IPS DF 19.7 (cell line): ENCODE measurements around the gene CDCA7L.
"Not testable (repeated sequence)": the region's sequence is repeated elsewhere in the genome, so short reads cannot be mapped to it uniquely, and the experiment has no call there.

Experiments used
- DNase-seq: peaks from one replicate; pipeline ENCODE4 v3.0.0-alpha.2; 2013; ENCODE audit warnings: low read depth, low spot score

CDCA7L gene

DNA sequence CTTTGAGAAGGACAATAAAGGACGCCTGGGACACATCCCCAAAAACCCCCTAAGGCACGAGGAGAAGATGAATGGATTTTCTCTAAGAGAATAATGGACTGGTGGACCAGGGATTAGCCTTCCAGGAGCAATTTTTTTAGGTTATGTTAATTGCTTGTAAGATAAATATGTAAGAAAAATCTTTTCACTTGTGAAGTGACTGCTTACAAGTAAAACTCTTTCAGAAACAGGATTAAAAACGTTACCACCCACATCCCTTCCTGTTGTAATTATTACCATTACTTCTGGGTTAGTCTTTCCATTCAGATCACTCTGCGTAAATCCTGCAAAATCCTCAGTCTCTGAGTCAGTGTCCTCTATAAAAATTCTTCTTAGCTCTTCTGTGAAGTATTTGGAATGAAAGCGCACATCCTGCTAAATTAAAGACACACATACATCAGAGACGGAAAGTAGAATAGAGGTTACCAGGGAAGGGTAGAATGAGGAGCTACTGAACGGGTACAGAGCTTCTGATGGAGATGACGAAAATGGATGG, 34.3 kb downstream of the CDCA7L start:
- DNase-seq = no peak

DNA sequence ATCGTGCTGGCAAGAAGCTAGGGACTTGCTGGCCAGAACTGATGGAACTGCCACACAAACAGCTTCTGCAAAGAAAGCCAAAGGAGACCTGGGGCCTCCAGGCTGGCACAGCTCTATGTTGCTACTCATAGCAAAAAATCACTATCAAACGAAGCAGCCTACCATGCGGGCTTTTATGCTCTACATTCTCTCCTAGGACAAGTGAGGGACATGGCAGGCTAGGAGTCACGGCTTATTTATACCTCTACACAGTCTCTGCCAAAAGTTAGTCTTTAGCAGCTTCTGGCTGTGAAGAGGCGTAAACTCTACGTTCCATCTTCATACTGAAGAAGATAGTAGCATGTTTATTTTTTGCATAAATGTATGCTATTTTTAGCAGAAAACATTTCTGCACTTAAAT, 35.4 kb downstream of the CDCA7L start:
- no peak for DNase-seq

DNA sequence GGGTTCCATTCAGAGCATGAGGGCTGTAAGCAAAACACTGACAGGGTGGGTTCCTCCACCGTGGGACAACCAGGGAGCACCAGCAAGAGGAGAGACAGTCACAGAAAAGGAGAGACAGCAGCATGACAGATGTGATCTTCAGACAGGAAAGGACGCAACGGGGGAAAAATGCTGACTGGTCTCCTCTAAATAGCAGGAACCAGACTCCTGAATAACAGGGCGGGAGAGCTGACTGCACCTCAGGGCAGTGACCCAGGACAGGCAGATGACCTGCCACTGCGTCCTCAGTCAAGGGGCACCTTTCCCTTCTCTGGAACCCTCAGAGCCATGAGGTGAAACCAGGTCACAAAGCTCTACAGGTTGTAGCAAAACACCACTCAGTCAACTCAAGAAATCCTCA, 37.0 kb downstream of the CDCA7L start:
- DNase-seq = no peak

DNA sequence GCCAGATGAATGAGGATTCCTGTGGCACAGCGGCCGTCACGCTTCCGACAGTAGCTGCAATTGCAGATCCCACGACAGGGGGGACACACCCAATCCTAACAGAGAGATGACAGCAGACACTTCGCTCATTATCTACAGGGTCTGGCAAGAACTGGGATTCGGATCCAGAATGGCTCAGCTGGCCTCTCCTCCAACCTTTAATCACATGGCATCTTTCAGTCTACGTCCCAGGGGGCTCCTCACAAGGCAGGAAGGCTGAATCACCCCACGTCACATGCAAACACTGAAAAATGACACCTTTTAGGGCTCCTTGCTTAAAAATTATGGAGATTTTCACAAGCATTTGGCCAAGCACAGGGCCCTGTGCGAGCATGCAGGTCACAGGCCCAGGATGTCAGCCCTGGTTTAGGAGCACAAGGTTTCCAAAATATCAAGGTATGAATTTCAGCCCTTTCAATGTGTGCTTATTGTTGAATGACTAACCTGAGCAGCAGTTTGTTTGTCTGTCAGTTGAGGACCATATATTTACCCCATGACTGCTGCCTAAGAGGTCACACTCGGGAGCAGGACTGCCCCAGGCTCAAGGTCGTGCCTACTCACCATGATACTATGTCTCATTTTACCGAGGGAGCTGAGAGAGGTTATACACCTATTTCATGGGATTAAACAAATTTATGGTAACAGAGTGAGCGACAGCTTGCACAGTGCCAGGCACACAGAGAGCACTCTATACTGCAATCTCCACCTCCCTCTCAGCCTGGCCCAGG, 42.5 kb downstream of the CDCA7L start:
- no peak for DNase-seq

DNA sequence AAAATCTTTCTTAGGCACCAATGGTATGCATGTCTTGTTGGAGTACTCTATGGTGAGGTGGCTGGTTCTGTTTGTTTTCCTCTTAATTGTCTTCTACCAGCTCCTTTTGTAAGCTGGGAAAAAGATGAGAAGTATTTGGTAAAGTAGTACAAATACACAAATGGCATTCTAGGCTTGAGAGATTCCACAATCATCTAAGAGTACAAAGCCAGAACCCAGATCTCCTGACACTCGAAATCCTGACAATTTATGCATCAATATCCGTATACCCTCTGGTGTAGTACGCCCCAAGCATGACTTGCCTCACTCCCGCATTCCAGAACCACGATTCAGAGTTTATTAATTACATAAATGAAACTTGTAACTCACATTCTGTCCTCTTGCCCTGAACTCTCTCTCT, 43.5 kb downstream of the CDCA7L start:
- DNase-seq = no peak

DNA sequence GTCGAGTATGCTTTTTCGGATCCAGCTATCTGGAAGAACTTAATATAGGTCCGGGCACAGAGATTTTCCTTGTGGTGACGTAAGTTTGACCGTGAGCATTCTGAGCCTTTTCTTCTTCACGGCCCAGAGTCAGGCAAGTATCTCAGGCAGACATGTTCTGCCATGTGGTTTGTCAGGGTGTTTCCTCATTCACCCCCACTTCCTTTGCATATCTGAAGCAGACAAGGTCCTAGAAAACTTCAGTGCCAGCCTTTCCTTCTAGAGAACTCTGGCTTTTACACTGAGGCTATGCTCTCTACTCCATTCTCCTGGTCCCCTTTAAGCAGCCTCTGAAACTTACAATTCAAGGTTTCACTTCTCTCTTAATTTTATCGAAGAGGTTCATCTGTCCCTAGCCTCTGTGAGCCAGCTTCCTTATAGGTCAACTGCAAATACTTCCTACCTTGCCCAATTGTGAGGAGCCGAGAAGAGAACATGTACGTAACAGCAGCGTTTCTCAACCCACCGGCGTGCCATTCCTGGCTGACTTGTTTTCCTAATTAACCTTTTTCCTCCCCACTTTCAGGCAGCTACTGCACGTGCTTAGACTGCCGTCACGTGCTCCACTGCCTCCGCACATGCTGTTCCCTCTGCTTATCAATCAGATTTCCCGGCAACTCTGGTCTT, 47.3 kb downstream of the CDCA7L start:
- DNase-seq = no peak

DNA sequence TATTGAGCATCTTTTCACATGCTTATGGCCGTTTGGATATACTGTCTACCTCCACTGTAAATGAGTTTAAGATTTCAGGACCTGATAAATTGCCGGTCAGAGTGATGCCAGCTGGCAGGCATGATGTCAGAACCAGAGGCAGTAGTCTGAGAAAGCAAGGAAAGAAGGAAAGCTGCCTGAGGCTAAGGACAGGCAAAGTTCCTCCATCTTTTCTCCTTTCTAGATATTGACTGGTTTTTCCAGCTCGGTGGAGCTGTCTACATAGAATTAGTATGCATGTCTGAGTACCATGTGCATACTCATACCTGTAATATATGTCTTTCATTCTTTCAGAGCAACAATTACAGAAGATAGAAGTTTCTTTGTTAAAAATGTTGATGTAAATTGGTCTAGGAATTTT, 52.3 kb downstream of the CDCA7L start:
- DNase-seq = no peak

DNA sequence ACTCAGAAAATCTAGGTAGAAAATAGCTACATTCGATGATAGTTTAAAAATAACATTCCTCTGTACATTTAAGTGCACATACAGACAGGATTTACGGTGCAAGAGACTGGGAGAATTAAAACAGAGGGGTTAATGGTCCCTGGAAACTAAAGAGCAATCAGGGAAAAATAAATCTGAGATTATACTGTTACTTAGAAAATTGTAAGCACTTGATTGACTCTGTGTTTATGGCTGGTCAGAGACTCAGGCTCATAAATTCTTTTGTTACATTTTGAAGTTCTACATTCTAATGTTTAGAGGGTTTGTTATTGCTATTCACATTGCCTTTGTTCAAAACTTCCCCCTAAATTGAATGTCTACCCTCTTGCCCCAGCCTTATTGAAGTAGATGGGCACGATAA, 54.4 kb downstream of the CDCA7L start:
- DNase-seq = no peak

DNA sequence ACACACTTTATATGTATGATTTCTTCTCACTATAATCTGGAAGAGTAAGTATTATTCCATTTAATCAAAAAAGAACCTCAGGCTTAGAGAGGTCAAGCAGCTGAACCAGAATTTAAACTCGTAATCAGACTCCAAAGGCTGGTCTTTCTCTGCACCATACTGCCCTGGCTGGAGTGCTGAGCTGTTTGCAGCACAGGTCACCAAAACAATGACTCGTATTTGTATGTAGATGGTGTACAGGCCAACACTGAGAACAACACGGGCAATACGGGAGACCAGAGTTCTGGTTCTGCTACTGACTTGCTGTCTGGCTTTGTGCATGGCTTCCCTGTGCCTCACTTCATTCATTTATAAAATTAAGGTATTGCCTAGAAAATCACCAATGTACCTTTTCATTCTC, 57.9 kb downstream of the CDCA7L start:
- DNase-seq = no peak

DNA sequence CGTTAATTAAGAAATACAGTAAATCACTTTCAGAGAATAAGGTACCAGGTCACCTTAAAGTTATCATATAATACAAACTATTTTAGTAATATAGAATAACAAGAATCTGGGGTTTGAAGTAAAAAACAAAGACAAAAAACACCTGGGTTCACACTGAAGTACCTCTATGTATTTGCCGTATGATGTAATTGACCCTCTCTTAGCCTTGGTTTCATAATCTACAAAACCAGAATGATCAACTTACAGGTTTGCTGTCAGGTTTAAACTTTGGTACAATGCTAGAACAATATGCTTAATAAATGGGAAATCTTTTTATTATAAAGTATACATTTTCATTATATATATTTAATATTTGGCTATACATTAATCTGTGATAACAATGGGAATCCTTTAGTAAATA, 58.3 kb downstream of the CDCA7L start:
- no peak for DNase-seq

DNA sequence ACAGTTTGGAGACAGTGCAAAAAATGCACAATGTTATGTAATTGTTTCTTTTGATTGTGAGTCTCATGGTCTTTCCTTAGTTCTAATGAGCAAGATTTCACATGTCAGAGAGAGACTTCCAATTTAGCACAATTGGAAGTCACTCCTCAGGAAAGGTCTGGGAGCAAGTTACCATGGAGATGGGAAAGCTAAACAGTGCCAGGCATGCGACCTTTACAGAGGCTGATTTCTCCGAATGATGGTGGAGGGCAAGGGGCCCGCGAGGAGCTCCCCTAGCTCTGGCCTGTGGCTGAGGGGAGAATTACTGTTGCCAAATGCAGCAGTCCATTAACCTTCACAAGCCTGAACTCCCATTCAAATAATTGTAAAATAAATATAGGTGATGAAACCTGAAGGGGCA, 59.3 kb downstream of the CDCA7L start:
- no peak for DNase-seq

DNA sequence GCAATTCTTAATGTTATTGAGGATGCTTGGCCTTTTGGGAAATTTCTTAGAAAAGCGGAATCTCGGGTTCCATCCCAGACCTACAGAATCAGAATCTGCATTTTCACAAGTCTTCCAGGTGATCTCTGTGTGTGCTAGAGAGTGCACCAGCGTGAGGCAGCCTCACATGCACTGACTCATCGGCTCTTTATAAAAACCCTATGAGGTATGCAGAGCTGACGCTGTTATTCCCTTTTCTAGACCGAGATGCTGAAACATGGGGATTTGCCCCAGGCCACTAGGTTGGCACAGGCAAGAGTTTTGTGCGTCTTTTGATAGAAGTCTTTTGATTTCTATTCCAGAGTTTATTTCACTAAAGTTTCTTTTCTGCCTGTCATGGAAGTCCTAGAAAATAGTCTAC, 61.2 kb downstream of the CDCA7L start:
- DNase-seq = no peak

DNA sequence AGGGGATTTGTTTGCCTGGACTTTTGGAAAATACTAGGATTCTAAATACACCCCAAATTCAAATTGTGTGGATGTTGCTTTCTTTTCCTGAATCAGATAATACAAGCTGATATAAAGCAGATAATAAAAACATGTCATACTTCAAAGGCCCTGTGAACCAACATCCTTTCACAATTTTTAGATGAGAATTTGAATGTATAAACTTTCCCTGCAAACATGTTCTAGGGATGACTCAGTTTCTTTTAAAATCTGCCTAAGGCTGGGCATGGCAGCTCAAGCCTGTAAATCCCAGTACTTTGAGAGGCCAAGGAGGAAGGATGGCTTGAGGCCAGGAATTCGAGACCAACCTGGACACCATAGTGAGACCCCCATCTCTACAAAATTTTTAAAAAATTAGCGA, 62.2 kb downstream of the CDCA7L start:
- not testable (repeated sequence) for DNase-seq

DNA sequence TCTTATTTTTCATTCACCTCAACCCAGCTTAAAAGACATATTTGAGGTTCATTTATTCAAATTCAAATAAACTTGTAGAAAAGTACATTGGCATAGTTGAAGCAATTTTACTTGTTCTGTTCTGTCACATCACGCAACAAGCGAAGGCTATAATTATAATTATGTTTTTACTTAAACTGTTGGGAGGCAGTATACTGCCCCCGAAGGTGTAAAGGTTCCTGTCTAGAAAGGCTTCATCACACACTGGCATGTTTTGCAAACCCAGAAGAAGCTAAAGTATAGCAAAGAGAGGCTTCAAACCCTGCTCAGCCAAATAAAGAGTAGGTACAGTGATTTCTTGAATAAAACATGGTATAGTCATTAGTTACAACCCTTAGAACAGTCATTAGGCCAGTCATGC, 62.6 kb downstream of the CDCA7L start:
- no peak for DNase-seq

DNA sequence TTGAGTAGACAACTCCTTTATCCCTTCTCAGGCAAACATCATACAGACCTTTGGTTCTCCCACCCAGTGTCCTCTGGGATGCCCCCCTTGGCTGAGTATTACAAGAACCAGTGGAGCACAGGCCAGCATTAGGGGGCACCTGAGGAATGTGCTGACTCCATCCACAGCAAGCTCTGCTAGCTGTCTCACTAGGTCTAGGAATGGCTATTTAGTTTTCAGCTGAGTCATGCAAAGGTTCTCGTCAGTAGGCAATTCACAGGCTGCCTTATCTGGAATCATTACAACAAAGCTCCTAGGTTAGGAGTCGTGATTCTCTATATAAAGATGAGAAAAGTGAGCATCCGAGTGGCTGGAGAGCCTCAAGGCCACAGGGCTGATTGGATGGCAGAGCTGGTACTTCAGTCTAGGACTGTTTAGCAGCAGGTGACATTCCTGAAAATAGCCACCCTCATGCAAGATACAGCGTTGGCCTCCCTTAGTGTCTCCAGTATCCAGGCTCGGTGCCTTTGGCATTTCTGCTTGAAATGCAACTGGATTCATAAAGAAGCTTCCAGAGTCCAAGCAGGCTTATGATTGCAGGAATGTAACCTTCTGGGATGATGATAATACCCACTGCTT, 75.8 kb downstream of the CDCA7L start:
- DNase-seq = no peak

DNA sequence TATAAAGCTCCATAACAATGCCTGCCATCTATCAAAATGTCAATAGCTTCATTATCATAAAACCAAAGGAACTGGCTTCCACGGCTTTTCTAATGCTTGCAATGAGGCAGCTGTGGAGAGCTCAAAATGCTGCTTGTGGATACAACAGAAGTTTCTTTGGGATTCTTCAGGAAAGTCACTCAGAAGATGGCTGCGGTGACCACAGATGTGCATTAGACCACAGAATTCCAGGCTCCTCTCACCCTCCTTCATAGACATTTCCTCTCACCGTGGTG, 77.2 kb downstream of the CDCA7L start:
- no peak for DNase-seq

DNA sequence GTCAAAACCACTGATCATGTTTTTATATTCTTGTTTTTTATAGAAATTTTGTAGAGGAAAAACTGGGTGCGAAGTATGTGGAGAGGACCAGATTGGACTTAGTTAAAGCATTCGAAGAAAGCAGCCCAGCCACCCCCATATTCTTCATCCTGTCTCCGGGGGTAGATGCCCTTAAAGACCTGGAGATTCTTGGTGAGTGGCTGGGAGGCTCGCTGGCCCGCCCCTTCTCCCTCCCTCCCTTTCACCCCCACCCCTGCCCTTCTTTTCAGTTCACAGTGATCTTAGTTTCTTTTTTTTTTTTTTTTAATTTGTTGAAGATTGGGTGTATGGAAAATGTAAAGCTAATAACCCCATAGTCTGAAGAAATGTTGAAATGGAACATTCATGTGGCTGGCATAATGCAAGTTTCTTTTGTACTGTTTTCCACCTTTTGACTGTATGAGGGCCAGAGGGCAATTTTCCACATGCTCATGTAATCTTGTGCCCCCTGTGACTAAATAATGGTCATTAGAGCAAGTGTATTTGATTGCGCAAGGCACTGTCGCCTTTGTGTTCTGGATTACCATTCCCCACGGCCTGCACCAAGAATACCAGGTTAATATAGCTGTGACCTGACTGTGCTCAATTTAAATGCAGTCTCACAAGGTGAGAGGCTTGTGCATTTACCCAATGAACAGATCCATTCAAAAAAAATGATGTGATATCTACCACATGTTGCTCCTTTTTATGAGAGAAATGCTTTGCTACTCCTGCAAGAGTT, 77.7 kb downstream of the CDCA7L start:
- no peak for DNase-seq

DNA sequence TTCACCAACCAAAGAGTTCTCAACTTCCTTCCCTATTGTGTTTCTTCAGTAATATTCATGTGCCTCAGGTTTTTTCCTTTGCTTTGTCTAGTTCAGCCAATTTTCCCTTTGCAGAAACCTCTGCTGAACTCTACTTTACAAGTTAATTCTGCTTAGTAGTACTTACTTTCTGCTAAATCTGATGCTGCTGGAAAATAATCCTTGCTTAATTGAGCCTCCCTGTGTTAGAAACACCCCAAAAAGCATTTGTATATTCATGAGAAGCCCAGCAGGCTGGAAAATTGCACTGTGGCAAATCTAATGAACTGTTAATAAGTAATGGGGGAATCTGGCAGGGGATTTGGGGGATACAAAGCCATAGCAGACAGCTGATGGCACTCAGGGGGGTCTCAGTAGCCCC, 78.5 kb downstream of the CDCA7L start:
- no peak for DNase-seq

DNA sequence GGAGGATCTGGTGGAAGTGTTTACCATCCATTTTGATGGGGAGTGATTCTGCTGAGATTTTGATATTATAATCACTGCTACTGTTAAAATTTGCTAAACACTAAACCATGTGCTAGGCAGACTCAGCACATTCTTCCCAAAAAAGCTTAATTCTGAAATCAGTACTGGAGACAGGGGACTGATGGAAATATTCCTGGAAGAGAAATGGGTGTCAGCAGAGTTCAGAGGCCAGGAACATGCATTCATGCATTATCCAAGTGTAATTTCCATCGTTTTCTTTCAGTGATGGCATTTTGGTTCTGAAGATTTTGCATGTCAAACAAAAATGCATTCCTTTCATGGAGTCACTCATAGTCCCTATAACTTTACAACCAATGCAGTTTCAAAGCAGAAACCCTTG, 79.0 kb downstream of the CDCA7L start:
- no peak for DNase-seq

DNA sequence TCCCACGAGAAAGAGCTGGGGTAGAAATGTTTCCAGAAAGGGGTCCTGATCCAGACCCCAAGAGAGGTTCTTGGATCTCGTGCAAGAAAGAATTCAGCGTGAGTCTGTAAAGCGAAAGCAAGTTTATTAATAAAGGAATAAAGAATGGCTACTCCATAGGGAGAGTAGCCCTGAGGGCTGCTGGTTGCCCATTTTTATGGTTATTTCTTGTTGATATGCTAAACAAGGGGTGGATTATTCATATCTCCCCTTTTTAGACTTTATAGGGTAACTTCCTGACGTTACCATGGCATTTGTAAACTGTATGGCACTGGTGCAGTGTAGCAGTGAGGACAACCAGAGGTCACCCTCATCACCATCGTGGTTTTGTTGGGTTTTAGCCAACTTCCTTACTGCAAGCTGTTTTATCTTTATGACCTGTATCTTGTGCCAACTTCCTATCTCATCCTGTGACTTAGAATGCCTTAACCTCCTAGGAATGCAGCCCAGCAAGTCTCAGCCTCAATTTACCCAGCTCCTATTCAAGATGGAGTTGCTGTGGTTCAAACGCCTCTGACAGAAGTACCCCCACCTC, 80.0 kb downstream of the CDCA7L start:
- not testable (repeated sequence) for DNase-seq

DNA sequence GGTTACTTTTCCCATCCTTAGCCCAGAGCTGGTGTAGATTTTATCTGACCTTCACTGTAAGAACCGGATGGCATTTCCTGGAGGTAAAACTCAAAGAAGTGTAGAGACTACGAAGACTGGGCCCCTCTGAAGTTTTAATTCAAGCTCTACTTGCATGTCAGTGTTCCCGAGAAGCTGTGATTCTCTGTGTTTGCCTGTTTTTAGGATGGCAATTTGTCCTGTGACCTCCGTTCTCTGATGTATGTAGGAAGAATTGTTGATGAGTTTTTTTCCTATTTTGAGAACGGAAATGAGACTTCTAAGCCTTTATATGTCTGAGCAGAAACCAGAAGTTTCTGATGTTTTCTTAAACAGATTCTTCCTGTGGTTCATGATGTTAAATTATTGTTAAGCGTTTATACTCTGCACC, 94.1 kb downstream of the CDCA7L start:
- no peak for DNase-seq
